ENCODE data around the gene PNLIPRP3.

DNA sequence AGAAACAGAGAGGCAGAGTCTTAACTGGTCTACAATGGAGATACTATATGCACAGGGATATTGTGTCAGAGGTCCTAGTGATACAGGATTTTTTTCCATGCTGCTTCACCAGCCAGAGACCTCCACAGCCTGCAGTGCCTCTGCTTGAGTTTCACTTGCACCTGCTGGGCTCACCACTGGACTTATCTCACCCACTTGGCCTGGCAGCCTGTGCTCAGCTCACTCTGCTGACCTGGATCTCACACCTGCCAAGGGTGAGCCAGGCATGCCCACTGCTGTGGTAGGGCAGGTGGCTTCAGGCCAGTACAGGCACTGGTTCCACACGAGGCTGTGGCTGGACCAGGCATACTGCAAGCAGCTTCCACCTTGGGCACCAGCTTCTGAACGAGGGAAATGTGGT, 36.6 kb downstream of the PNLIPRP3 start:
- TF ChIP-seq HDGF (IDR thresholded peaks at IDR 0.05), result no peak
- no peak for TF ChIP-seq TCF3 (IDR thresholded peaks at IDR 0.05; ENCODE audit: borderline replicate concordance, insufficient read depth, low read depth, low read length)
- TF ChIP-seq, protein P1, sequence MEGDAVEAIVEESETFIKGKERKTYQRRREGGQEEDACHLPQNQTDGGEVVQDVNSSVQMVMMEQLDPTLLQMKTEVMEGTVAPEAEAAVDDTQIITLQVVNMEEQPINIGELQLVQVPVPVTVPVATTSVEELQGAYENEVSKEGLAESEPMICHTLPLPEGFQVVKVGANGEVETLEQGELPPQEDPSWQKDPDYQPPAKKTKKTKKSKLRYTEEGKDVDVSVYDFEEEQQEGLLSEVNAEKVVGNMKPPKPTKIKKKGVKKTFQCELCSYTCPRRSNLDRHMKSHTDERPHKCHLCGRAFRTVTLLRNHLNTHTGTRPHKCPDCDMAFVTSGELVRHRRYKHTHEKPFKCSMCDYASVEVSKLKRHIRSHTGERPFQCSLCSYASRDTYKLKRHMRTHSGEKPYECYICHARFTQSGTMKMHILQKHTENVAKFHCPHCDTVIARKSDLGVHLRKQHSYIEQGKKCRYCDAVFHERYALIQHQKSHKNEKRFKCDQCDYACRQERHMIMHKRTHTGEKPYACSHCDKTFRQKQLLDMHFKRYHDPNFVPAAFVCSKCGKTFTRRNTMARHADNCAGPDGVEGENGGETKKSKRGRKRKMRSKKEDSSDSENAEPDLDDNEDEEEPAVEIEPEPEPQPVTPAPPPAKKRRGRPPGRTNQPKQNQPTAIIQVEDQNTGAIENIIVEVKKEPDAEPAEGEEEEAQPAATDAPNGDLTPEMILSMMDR (IDR thresholded peaks at IDR 0.05 in 2 of 3, conservative IDR thresholded peaks at IDR 0.05 in 1 of 3; ENCODE audit: control insufficient read depth in 2 of 3, extremely low read depth in 1 of 3, insufficient read depth in 1 of 3, low read depth in 3 of 3, low read length in 3 of 3), result no peak
- TF ChIP-seq POLR2A (IDR thresholded peaks at IDR 0.05; ENCODE audit: low read depth, low read length), result no peak
- TF ChIP-seq ATF2 (IDR thresholded peaks at IDR 0.05; ENCODE audit: low read length), result no peak
- TF ChIP-seq POLR2AphosphoS5 (IDR thresholded peaks at IDR 0.05; ENCODE audit: low read length), result no peak
- no peak for TF ChIP-seq JUND (IDR thresholded peaks at IDR 0.05; ENCODE audit: low read depth, low read length)
- no peak for TF ChIP-seq CREB1 (IDR thresholded peaks at IDR 0.05; ENCODE audit: low read depth)
- no peak for TF ChIP-seq NR2C2 (IDR thresholded peaks at IDR 0.05; ENCODE audit: borderline replicate concordance, control insufficient read depth, insufficient read length, low read depth)
- no peak for TF ChIP-seq KDM1A (IDR thresholded peaks at IDR 0.05; ENCODE audit: borderline replicate concordance)
- no peak for TF ChIP-seq SUZ12 (IDR thresholded peaks at IDR 0.05; ENCODE audit: unreplicated experiment)
